Neuronal stem cell (in vitro differentiated cells): ENCODE measurements around the gene ENAH.
"Not testable (repeated sequence)": the region's sequence is repeated elsewhere in the genome, so short reads cannot be mapped to it uniquely, and the experiment has no call there.

Experiments used
- DNase-seq: peaks from one replicate; pipeline ENCODE4 v3.0.0-alpha.2; 2013; ENCODE audit warnings: low spot score
- H2AFZ ChIP-seq: one replicate; pipeline ENCODE4 v1.6.1; 2013; ENCODE audit warnings: mild to moderate bottlenecking, low read length, inconsistent platforms
- H2AK5ac ChIP-seq: 2 replicates; pipeline ENCODE4 v1.6.1; 2013; ENCODE audit warnings: low read depth, mild to moderate bottlenecking, inconsistent platforms, low read length, moderate library complexity, mixed read lengths
- H2BK120ac ChIP-seq: 2 replicates; pipeline ENCODE4 v1.6.1; 2013; ENCODE audit warnings: low read depth, mild to moderate bottlenecking, inconsistent platforms, low read length, moderate library complexity, mixed read lengths
- H2BK12ac ChIP-seq: one replicate; pipeline ENCODE4 v1.6.1; 2013; ENCODE audit warnings: low read length, inconsistent platforms
- H2BK15ac ChIP-seq: 2 replicates; pipeline ENCODE4 v1.6.1; 2013; ENCODE audit warnings: mild to moderate bottlenecking, low read length, inconsistent platforms, mixed read lengths
- H2BK5ac ChIP-seq: one replicate; pipeline ENCODE4 v1.6.1; 2013; ENCODE audit warnings: inconsistent platforms, mild to moderate bottlenecking, low read length, moderate library complexity
- H3K14ac ChIP-seq: one replicate; pipeline ENCODE4 v1.6.1; 2013; ENCODE audit warnings: low read length, inconsistent platforms
- H3K18ac ChIP-seq: 2 replicates; pipeline ENCODE4 v1.6.1; 2013; ENCODE audit warnings: low read length, inconsistent platforms
- H3K23ac ChIP-seq: 2 replicates; pipeline ENCODE4 v1.6.1; 2013; ENCODE audit warnings: low read depth, mild to moderate bottlenecking, mixed read lengths, low read length, inconsistent platforms; ENCODE audit not compliant: poor library complexity
- H3K27ac ChIP-seq: replicated peaks from 3 replicates; pipeline ENCODE4 v1.5.1; 2013; ENCODE audit warnings: low read length, inconsistent platforms
- H3K27me3 ChIP-seq, 3 experiments: 2 replicates each; pipeline ENCODE4 v1.6.1; 2013; ENCODE audit warnings: low read length in 3 of 3, mild to moderate bottlenecking in 2 of 3, inconsistent platforms in 1 of 3, low read depth in 1 of 3, mixed read lengths in 1 of 3, moderate library complexity in 1 of 3; ENCODE audit not compliant: control insufficient read depth in 3 of 3, insufficient read depth in 3 of 3
- H3K36me3 ChIP-seq, 2 donors: replicated peaks in 1 of 2; 2 replicates each; pipeline ENCODE4 v1.6.1; 2013; ENCODE audit warnings: low read length in 2 of 2; ENCODE audit not compliant: control insufficient read depth in 2 of 2, insufficient read depth in 2 of 2
- H3K4ac ChIP-seq: 2 replicates; pipeline ENCODE4 v1.6.1; 2013; ENCODE audit warnings: inconsistent platforms, mild to moderate bottlenecking, low read length, moderate library complexity
- H3K4me1 ChIP-seq, 2 donors: 1 replicate in 1 of 2; 2 replicates in 1 of 2; pipeline ENCODE4 v1.6.1; 2013; ENCODE audit warnings: low read length in 2 of 2, low read depth in 1 of 2; ENCODE audit not compliant: control insufficient read depth in 2 of 2, insufficient read depth in 1 of 2
- H3K4me2 ChIP-seq: one replicate; pipeline ENCODE4 v1.6.1; 2013; ENCODE audit warnings: mild to moderate bottlenecking, low read length, inconsistent platforms; ENCODE audit not compliant: insufficient read depth, poor library complexity, severe bottlenecking
- H3K4me3 ChIP-seq, 2 donors: 2 replicates each; pipeline ENCODE4 v1.5.1; 2013; ENCODE audit warnings: low read length in 2 of 2, mild to moderate bottlenecking in 2 of 2, inconsistent platforms in 1 of 2, moderate library complexity in 1 of 2
- H3K79me1 ChIP-seq: one replicate; pipeline ENCODE4 v1.6.1; 2013; ENCODE audit warnings: low read depth, mild to moderate bottlenecking, inconsistent platforms, low read length, moderate library complexity
- H3K9ac ChIP-seq: one replicate; pipeline ENCODE4 v1.6.1; 2013; ENCODE audit warnings: mild to moderate bottlenecking, low read depth, low read length, inconsistent platforms; ENCODE audit not compliant: poor library complexity
- H3K9me3 ChIP-seq, 2 donors: replicated peaks in 1 of 2; 2 replicates each; pipeline versions ENCODE3 to v1.6.1; 2013; ENCODE audit warnings: low read length in 2 of 2, mild to moderate bottlenecking in 2 of 2, inconsistent platforms in 1 of 2, low read depth in 1 of 2, mixed read lengths in 1 of 2, moderate library complexity in 1 of 2; ENCODE audit not compliant: control insufficient read depth in 2 of 2, insufficient read depth in 1 of 2
- H4K8ac ChIP-seq: one replicate; pipeline ENCODE4 v1.6.1; 2013; ENCODE audit warnings: low read depth, mild to moderate bottlenecking, inconsistent platforms, low read length, moderate library complexity
- H4K91ac ChIP-seq: one replicate; pipeline ENCODE4 v1.6.1; 2013; ENCODE audit warnings: low read length, low read depth, mild to moderate bottlenecking, inconsistent platforms; ENCODE audit not compliant: poor library complexity
- WGBS, 2 donors: extraction: QIAGEN DNeasy Blood & Tissue Kit; methylation state at CpG; one replicate each; pipeline ENCODE4 v1.1.7; 2013; ENCODE audit warnings: missing lambda C conversion rate in 2 of 2, mixed read lengths in 1 of 2; ENCODE audit not compliant: insufficient read length in 2 of 2, insufficient replicate concordance in 1 of 2; ENCODE audit errors: extremely low coverage in 2 of 2; 5-methylcytosine and 5-hydroxymethylcytosine counted together

The ENAH gene

DNA sequence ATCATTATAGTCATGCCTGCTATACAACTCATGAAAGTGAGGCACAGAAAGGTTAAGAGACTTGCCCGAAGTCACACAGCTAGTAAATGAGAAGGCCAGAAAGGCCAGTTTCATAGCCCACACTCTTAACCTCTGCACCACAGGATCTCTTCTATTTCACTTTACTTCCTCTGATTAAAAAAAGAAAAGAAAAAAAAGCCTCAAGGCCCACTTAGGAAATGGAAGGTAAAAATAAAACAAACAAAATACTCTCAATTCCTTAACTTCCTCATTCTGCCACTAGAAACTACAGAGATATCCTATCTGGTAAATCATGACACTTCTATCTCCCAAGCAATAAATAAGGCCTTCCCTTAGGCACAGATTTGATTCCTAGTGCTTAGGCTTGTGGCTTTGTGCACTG lies 7.6 kb upstream of the ENAH start:
- H2BK5ac ChIP-seq: no peak overlapping the region
- no peak overlapping the region for H2BK120ac ChIP-seq
- no peak overlapping the region for H3K27ac ChIP-seq
- WGBS, 2 donors: no CpG with 5 or more reads among the region's 1 CpG
- H3K4me3 ChIP-seq: no peak overlapping the region
- H2AK5ac ChIP-seq: no peak overlapping the region
- no peak for DNase-seq
- H2BK15ac ChIP-seq: no peak overlapping the region
- no peak overlapping the region for H2BK12ac ChIP-seq
- H3K79me1 ChIP-seq: no peaks in the 10 kb centered on the region
- no peak overlapping the region for H3K9ac ChIP-seq
- H2AFZ ChIP-seq: no peak overlapping the region
- H3K23ac ChIP-seq: no peak overlapping the region
- no peak overlapping the region for H3K18ac ChIP-seq
- no peak overlapping the region for H3K4ac ChIP-seq
- H4K91ac ChIP-seq: no peak overlapping the region
- no peak overlapping the region for H3K14ac ChIP-seq
- H3K27me3 ChIP-seq: no peaks in the 10 kb centered on the region
- peaks cover 0 to 2% of the 10 kb centered on the region in 2 donors for H3K4me1 ChIP-seq
- no peaks in the 10 kb centered on the region for H3K36me3 ChIP-seq
- H4K8ac ChIP-seq: no peak overlapping the region
- no peaks in the 10 kb centered on the region for H3K9me3 ChIP-seq
- H3K4me2 ChIP-seq: no peak overlapping the region

DNA sequence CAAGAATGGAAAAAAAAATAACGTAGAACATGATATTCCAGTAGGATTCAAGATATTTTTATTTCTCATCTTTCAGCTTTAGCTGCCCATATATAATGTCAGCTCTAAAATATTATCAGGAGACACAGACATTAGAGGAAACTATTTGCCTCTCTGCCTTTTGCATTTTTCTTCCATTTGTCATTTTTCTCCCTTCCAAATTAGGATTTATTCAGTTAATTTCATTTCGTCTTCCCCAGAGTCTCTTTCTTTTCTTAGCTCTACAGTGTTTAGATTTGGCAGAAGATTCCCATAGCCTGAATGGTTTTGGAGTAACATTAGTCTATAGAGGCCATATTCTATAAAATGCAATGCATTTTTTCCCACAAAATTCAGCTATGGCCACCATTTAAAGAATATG lies 5.1 kb upstream of the ENAH start:
- DNase-seq: no peak
- Histone ChIP-seq H3K18ac (no peak overlapping the region), H3K36me3 (no peaks in the 10 kb centered on the region), H3K4me1 (peaks cover 0 to 2% of the 10 kb centered on the region in 2 donors), H3K9me3 (no peaks in the 10 kb centered on the region), H3K9ac (no peak overlapping the region), H3K79me1 (no peaks in the 10 kb centered on the region), H2BK5ac (no peak overlapping the region), H3K27ac (no peak overlapping the region), H2BK12ac (no peak overlapping the region), H3K14ac (no peak overlapping the region), H3K4me2 (no peak overlapping the region), H3K27me3 (no peaks in the 10 kb centered on the region), H4K91ac (no peak overlapping the region), H3K23ac (no peak overlapping the region), H2BK15ac (no peak overlapping the region), H2AK5ac (no peak overlapping the region), H2BK120ac (no peak overlapping the region), H4K8ac (no peak overlapping the region), H3K4me3 (no peak overlapping the region), H2AFZ (no peak overlapping the region), H3K4ac (no peak overlapping the region)
- WGBS, 2 donors: no CpG with 5 or more reads among the region's 2 CpGs

DNA sequence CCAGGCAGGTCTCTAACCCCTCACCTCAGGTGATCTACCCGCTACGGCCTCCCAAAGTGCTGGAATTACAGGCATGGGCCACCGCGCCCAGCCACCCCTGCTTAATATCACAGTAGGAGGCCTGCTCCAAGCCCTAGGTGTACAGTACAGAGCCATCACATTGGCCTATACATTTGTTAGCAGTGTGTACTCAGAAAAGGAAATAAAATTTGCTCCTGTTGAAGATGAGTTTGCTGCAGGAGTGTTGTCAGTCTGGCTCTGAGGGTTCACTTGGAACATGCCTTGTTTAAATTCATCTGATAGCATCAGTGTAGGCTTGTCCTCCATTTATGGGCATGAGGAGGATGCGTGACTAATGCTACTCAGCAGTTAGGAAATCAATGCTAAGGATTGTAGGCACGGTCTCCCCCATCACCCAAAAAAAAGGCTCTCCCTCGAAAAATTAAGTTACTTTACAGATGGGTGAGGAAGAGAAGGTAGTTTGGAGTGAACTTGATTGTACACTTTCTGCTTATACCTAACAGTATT lies 4.6 kb upstream of the ENAH start:
- Histone ChIP-seq H3K79me1 (no peaks in the 10 kb centered on the region), H2BK5ac (no peak overlapping the region), H4K91ac (no peak overlapping the region), H3K27ac (no peak overlapping the region), H3K18ac (no peak overlapping the region), H3K4me3 (no peak overlapping the region), H2AK5ac (no peak overlapping the region), H3K4me1 (peaks cover 0 to 2% of the 10 kb centered on the region in 2 donors), H3K36me3 (no peaks in the 10 kb centered on the region), H3K9ac (no peak overlapping the region), H2AFZ (no peak overlapping the region), H2BK15ac (no peak overlapping the region), H3K4ac (no peak overlapping the region), H2BK120ac (no peak overlapping the region), H3K23ac (no peak overlapping the region), H3K27me3 (no peaks in the 10 kb centered on the region), H3K14ac (no peak overlapping the region), H3K4me2 (no peak overlapping the region), H2BK12ac (no peak overlapping the region), H3K9me3 (no peaks in the 10 kb centered on the region), H4K8ac (no peak overlapping the region)
- no CpG with 5 or more reads among the region's 7 CpGs for WGBS, 2 donors
- DNase-seq: no peak

DNA sequence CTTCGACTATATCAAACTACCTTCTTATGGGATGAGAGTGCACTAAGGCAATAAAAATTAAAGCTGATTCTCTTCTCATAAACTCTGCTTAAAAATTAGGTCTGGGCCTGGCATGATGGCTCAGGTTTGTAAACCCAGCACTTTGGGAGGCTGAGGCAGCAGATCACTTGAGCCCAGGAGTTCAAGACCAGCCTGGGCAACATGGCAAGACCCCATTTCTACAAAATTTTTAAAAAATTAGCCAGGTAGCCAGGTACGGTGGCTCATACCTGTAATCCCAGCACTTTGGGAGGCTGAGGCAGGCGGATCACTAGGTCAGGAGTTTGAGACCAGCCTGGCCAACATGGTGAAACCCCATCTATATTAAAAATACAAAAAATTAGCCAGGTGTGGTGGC lies 3.3 kb upstream of the ENAH start:
- H2AK5ac ChIP-seq, H2BK15ac ChIP-seq, H3K4ac ChIP-seq, H3K9me3 ChIP-seq, H3K18ac ChIP-seq, H2BK5ac ChIP-seq, H2BK12ac ChIP-seq, H4K8ac ChIP-seq, H2BK120ac ChIP-seq, H3K4me2 ChIP-seq, H3K14ac ChIP-seq, H3K4me3 ChIP-seq, DNase-seq, H3K9ac ChIP-seq, H3K79me1 ChIP-seq, H3K23ac ChIP-seq, H3K36me3 ChIP-seq, H3K27ac ChIP-seq, H3K4me1 ChIP-seq, H4K91ac ChIP-seq, H2AFZ ChIP-seq, H3K27me3 ChIP-seq: not testable (repeated sequence)
- WGBS, 2 donors: no CpG with 5 or more reads among the region's 3 CpGs
